Activated T-helper 1 cell treated with Interleukin-2 at 50 U/mL for 16 hours (primary cell): ENCODE results near the gene PCBP2.
"Not testable (repeated sequence)": the region's sequence is repeated elsewhere in the genome, so short reads cannot be mapped to it uniquely, and the experiment has no call there.

Experiments used
- DNase-seq: peaks from one replicate; pipeline ENCODE4 v3.0.0-alpha.2; 2020; ENCODE audit warnings: low read depth

Gene PCBP2

DNA sequence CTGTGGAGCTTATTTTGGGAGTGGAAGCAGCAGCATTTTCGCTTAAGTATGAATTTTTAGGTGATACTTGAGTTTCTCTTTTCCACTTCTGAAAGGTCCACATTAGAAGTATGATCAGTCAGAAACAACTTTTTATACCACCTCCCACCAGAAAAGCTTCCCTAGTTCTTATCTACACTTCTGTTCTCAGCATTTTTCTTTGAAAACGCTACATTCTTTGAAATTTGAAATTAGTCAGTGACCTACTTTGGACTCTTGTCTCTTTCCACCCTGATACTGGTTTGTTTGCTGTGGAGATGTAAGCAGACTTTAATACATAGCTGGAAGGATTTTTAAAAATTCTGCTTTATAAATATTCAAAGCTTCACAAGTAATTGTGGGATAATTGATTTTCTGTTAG is 22.2 kb downstream of the PCBP2 start:
- DNase-seq, result no peak

DNA sequence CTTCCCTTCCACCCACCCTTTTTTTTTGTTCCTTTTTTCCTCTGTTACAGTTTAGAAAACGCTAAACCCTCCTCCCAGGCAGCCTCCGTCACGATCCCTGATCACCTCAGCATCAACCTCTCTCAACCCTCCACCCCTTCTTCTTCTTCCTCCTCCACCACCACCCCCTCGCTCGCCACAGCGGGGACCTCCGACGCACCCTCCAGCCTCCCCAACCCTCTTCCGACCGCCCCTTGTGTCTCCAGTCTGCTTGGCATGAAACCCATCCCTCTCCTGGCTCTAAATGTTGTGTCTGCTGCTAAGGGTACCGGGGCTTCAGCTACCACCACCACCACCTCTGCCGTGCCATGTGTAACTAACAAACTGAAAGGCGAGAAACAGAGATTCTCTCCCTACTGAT is 22.9 kb downstream of the PCBP2 start:
- no peak for DNase-seq

DNA sequence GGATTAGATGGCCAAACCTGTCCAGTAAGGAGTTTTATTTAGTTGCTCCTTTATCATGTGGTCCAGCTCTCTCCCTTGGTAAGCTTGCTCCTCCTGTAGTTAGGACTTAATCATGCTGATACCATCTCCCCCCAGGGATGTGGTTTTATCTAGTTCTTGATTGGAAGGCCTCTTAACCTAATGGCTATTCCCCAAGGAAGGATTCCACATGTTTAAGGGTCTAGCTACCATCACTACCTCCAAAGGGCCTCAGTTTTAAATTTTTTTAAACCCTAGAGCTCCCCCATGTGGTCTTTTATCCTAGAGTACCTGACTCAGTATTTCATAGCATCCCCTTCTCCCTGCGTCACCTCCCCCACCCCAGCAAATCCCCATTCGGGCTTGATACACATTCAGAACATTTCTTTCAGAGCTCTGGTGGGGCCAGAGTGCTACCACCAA is 24.9 kb downstream of the PCBP2 start:
- no peak for DNase-seq

- no peak for DNase-seq
Measured at GRCh38 chr12:53478865-53479264, 27.0 kb downstream of the PCBP2 start.

DNA sequence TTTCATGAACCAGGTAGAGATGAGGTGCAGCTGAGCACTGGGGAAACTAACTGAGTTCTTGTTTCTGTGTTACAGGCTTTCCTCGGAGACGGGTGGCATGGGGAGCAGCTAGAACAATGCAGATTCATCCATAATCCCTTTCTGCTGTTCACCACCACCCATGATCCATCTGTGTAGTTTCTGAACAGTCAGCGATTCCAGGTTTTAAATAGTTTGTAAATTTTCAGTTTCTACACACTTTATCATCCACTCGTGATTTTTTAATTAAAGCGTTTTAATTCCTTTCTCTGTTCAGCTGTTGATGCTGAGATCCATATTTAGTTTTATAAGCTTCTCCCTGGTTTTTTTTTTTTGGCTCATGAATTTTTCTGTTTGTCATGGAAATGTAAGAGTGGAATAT is 27.4 kb downstream of the PCBP2 start:
- no peak for DNase-seq

DNA sequence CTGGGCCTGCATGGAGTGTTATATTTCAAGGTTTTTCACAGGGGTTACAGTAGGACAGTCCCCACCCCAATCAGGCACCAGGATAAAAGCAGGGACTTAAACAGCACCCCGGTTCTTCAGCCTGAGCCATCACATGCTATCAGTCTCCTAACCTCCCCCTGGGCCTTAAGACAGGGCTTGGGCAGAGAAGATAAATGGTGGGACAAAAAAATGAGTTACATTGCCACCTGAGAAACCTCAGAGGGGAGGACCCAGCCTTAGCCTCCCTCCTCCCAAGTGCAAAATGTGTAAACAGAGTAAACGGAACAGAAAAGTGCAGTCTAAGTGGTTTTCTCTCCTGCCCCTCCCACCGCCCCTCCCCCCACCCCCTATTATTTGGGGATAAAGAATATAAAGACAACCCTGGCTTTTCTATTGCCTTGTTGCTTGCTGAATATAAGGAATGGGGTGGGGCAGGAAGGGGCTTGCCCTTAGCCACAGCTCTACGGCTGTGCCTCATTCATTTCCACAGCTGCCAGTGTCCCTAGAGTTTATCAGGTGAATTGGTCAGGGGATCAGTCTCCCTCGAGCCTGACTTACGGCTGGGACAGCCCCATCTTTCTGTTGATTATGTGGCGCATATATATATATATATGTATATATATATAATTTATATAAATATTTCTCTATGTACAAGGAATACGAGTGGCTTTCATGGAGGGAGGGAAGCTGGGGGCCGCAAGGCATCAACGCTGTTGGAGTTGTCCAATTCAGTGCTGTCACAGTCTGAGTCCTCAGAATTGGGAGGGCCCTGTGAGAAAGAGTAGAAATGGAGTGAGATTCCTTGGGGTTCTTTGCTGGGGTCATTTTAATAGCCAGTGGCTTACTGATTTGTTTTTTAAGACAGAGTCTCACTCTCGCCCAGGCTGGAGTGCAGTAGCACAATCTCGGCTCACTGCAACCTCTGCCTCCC is 28.9 kb downstream of the PCBP2 start:
- DNase-seq, result no peak

- not testable (repeated sequence) for DNase-seq
Measured at GRCh38 chr12:53481458-53481857, 29.6 kb downstream of the PCBP2 start.

DNA sequence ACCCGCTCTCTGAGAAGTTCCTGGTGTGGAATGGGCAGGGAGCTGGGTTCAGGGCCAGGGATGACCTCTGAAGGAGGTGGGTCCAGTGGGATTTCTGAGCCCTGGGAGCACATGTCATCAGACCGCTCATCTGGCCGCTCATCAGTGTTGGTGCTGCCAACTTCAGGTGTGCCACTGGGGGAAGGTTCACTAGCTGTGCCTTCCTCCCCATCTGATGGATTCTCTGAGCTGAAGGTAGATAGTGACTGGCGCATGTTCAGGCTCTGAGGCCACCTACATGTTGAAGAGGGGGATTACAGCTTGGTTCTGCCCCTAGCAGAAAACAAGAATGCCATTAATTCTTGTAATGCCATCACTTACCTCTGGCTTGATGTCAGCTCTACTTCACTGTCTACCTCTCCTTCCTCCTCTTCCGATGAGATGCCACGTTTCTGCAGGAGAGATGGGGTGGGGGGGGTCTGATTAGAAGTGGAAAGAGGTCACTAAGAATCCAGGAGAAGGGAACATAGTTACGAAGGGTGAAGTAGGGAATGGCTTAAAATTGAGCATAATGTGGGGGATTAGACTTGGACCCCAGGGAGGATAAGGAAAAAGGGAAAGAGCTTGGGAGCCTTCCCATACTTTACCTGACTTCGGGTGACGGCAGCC is 30.2 kb downstream of the PCBP2 start:
- DNase-seq, result no peak

- no peak for DNase-seq
Measured at GRCh38 chr12:53482626-53483168, 30.8 kb downstream of the PCBP2 start.

GRCh38 chr12:53483225-53483978 is 31.5 kb downstream of the PCBP2 start:
- DNase-seq, result no peak

- no peak for DNase-seq
Measured at GRCh38 chr12:53483979-53484377, 32.1 kb downstream of the PCBP2 start.

DNA sequence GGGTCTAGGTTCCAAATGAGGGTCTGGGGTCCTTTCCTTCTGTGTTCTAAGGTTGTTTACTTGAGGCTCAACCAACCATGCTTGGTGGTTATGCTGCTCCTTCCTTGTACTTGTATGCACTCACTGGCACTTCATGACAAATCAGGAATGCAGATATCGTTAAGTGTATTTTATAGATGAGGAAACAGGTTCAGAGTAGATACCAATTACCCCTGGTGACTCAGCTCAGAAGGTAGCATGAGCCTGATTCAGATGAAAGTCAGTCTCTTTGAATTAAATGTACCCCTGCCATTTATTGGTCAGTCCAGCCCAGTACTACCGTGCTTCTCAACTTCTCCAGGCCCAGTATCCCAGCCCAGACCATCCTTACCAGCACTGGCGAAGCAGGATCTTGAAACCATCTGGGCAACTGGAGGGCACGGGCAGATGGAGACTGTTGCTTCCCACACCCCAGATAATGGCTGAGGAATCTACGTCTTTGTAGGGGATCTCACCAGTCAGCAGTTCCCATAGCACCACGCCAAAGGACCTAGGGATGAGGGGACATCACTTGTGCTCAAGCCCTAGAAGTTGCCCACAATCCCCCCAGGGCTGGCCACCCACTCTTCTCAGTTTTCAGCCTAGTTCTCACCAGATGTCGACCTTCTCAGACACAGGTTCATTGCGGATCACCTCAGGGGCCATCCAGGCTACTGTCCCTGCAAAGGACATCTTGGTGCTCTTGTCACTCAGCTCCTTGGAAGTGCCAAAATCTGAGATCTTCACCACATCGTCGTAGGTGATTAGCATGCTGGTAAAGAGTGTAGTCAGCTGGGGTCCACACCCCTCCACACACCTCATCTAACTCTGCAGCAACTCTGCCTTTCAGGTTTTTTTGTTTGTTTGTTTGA is 33.0 kb downstream of the PCBP2 start:
- no peak for DNase-seq

DNA sequence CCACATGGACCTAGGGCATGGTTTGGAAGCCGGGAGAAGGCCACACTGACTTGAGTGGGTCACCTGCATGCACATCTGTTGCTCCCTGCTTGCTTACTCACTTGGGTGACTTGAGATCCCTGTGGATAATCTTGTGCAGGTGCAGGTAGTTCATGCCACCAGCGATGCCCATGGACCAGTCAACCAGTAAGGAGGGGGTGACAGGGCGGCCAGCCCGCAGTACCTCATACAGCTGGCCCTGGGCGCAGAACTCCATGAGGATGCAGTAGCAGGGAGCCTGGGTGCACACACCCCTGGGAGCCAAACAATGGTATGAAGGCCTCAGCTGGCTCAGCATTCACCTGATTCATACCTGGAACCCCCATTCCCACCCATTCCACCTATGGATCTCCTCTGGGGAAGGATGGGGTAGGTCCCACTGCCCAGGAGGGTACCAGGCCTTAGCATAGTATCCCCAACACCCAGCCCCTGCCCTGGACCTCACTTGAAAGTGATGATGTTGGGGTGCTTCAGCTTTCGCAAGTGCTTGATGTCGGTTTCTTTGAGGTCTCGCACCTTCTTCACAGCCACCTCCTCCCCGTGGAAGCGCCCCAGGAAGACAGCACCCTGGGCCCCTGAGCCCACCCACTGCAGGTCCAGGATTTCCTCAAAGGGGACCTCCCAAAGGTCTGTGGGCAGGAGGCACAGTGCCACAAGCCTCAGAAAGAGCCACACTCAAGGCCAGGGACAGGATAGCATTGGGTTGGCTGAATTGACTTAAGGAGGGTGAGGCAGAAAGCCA is 34.2 kb downstream of the PCBP2 start:
- DNase-seq, result no peak

- DNase-seq, result no peak
Measured at GRCh38 chr12:53486736-53487487, 35.0 kb downstream of the PCBP2 start.

DNA sequence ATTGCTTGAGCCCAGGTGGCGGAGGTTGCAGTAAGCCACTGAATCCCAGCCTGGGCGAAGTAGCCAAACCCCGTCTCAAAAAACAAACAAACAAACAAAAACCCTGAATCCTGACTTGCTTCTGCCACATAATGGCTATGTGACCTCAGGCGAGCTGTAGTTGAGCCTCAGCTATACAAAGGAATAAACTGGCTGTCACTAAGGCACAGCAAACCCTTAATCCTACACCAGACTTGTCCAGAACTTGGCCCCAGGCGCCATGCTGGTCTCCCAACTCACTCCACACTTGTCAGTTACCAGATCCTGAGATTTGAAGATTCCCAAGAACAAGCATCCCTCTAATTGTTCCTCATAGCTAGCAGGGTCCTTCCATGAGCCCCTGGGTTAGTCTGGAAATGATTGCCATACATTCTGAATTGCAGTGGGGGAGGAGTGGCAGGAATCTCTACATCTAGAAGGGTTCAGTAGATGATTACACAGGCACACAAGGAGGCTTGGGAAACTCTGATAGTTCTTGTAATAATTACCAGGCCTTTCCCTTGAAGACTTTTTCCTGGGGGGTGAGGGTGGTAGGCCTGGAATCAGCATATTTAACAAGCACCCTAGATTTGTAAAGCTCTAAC is 37.5 kb downstream of the PCBP2 start:
- no peak for DNase-seq

- DNase-seq, result no peak
Measured at GRCh38 chr12:53492188-53492587, 40.3 kb downstream of the PCBP2 start.

- DNase-seq, result peak; percentile 76
Measured at GRCh38 chr12:53492830-53493609, 41.1 kb downstream of the PCBP2 start.

DNA sequence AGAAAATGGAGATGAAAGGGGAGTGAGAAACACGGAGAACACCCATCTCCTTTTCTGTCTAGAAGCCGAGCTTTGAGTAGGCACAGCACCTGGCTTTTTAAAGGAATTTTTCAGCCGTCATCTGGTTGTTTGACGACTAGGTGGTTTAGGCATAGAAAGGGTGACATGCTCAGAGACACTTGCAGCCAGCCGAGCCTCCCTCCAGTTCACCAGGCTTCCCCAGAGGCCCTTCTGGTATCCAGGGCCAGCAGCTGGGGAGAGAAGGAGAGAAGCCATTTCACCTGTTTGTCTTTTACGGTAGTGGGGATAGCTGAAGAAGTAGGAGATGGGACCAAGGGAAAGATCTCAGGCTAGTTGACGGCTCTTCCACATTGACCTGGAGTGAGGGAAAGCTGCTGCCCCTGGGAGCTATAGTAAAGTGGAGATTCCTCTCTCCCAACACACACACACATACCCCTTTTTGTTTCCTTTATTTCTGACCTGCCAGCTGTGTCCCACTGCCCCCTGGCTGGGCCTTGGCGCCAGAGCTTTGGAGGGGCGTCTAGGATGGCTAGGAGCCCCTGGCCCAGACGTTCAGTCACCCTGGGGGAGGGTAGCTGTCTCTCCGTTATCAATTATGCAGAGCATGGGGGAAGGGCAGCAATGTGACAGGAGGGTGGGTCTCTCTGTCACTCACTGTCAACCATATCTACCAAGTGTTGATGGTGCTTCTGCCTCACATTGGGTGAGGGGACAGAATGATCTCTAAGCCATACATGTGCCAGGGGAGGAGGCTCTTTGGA is 41.9 kb downstream of the PCBP2 start:
- no peak for DNase-seq
